Heart left ventricle (tissue), 13 donors: ENCODE measurements around the gene JADE1.

ENCODE experiments used
- CTCF ChIP-seq, 12 donors: fragments of 200-600 bp; sonication (generic) in 4 of 12; IDR thresholded peaks; one replicate each; pipeline versions ENCODE4 v1.5.0 to v1.8.0; 2018 to 2022; ENCODE audit warnings: antibody characterized with exemption in 12 of 12, mild to moderate bottlenecking in 5 of 12
- POLR2A ChIP-seq, 2 donors: fragments of 450-650 bp; IDR thresholded peaks; one replicate each; pipeline ENCODE4 v1.6.1; 2017; ENCODE audit warnings: antibody characterized with exemption in 2 of 2, mild to moderate bottlenecking in 2 of 2, moderate library complexity in 2 of 2
- donor health status: ischemic (EF 13 %, LVEDD 7.1; RV severe dilation, severe dysfunction).
- donor health status: DM: no; HTN: yes; CAD: no.
- donor health status: DM: no; HTN: no; CAD: no.
- donor health status: ischemic (EF 25% LVEDD 6.9; RV normal size, moderate dysfunction).
- donor health status: ischemic (EF 25% LVEDD 5.7; RV mildly dilated, moderate dysfunction).
- donor health status: ischemic (EF 35%, LVEDD 5.7; RV mildly dilated, moderate dysfunction).
- donor health status: nonischemic (EF 11% LVEDD 7.7; RV severe dilation, severe dysfunction).
- donor health status: DM: yes; HTN: yes; CAD: no.
- donor health status: PGD.
- donor health status: ischemic (EF 29% LVEDD 5.4; RV normal size, mild dysfunction).
- donor health status: nonischemic (EF 23%, LVEDD 6.1; RV moderate dilation, normal function).

- no peak for TF ChIP-seq CTCF (IDR thresholded peaks at IDR 0.05)
- no peak for TF ChIP-seq POLR2A (IDR thresholded peaks at IDR 0.05)
These were observed 5.7 kb upstream of the JADE1 start for GRCh38 chr4:128803783-128804182.
